Calu3 (cell line): ENCODE data around the gene ALG6. TPM values are rescaled to one million over a fixed set of nuclear protein-coding genes. Genes with fewer than 3 reads are reported as not detected.

Experiments
- BruUV-seq: library from RNA; stranded (reverse); fragments of 400-500 nt; replicated peaks from 2 replicates; lab custom pipeline; 2021; lab: Mats Ljungman, UMichigan
- CTCF ChIA-PET: fragments of 300-600 bp; sonication (Branson Sonifier 250); formaldehyde crosslinking; loops from one replicate; lab custom pipeline; 2022; ENCODE audit warnings: antibody characterized with exemption; lab: Charles Lee
- DNase-seq: peaks from one replicate; pipeline ENCODE4 v3.0.0; 2022
- H3K27ac Mint-ChIP-seq: one replicate; pipeline ENCODE4 v1.8.0; 2022; ENCODE audit warnings: mixed read lengths; ENCODE audit not compliant: unreplicated experiment
- H3K27me3 Mint-ChIP-seq: one replicate; pipeline ENCODE4 v1.8.0; 2022; ENCODE audit warnings: mixed read lengths; ENCODE audit not compliant: unreplicated experiment
- H3K36me3 Mint-ChIP-seq: one replicate; pipeline ENCODE4 v1.8.0; 2022; ENCODE audit warnings: mild to moderate bottlenecking, moderate library complexity, mixed read lengths; ENCODE audit not compliant: insufficient read depth, unreplicated experiment
- H3K4me1 Mint-ChIP-seq: one replicate; pipeline ENCODE4 v1.8.0; 2022; ENCODE audit warnings: mild to moderate bottlenecking, low read depth, mixed read lengths; ENCODE audit not compliant: unreplicated experiment
- H3K4me3 Mint-ChIP-seq: one replicate; pipeline ENCODE4 v1.8.0; 2022; ENCODE audit warnings: mild to moderate bottlenecking, low read depth, moderate library complexity, mixed read lengths; ENCODE audit not compliant: unreplicated experiment
- H3K9me3 Mint-ChIP-seq: one replicate; pipeline ENCODE4 v1.8.0; 2022; ENCODE audit warnings: low read depth, mixed read lengths; ENCODE audit not compliant: unreplicated experiment
- intact Hi-C: fragments of 100-400 bp; cut with micrococcal nuclease; formaldehyde crosslinking; loops from one replicate; pipeline ENCODE4 v1.10.0; 2022; ENCODE audit not compliant: unreplicated experiment
- total RNA-seq: library from RNA; stranded (reverse); gene quantifications from 2 replicates; pipeline ENCODE4 v1.2.3, GENCODE V29; 2022
- TF ChIP-seq, protein P1 (sequence below): fragments of 200-600 bp; IDR thresholded peaks from one replicate; pipeline ENCODE4 v1.8.0; 2022; ENCODE audit warnings: antibody characterized with exemption; ENCODE audit not compliant: unreplicated experiment

The ALG6 gene
- total RNA-seq, 1 experiment from 2014 or later: 24.0 TPM

DNA sequence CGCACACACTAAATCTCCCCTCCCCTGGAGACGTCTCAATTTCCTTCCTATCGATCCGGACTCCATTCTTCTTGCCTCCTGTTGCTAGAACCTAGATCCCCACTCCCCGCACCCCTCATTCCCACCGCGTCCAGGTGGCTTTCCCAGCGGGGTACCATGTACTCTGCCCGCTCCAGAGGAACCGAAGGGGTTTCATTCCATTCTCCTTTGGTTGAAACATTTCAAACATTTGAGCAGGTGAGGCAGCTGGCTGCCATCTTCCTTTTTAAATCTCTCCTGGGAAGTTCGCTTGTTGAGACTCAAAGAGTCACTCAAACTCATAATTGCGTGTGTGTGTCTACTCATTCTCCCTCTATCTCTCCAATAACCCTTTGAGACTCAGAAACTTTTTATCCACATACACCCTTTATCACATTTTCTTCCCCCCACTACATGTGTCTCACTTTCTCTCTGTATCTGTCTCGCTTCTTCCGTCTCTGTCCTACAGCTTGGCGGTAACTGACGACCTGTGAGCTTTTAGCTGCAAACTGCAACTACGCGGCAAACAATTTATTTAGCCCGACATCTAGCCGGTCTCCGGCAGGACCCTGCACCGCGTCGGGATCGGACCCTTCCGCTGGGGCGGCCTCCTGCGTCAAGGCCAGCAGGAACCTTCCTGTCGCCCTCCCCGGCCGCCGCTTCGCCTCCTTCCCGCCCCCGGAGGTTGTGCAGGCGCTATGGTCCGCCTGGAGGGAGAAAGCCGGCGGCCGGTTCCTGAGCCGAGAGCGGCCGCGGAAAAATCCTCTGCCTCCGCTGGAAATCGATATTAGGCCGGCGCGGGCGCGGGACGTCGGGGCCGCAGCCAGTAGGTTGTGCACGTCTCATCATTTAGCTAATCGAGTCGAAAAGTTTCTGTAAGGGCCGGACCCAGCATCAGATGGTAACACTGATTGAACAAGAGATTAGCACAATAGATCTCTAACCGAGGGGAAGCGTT is 48.1 kb upstream of the ALG6 start:
- CTCF ChIA-PET: interaction anchor here (0.6 kb wide), 1 partner anchor 105 kb away, joined by 3 read pairs; no protein-coding TSS in a partner anchor
- TF ChIP-seq, protein P1, sequence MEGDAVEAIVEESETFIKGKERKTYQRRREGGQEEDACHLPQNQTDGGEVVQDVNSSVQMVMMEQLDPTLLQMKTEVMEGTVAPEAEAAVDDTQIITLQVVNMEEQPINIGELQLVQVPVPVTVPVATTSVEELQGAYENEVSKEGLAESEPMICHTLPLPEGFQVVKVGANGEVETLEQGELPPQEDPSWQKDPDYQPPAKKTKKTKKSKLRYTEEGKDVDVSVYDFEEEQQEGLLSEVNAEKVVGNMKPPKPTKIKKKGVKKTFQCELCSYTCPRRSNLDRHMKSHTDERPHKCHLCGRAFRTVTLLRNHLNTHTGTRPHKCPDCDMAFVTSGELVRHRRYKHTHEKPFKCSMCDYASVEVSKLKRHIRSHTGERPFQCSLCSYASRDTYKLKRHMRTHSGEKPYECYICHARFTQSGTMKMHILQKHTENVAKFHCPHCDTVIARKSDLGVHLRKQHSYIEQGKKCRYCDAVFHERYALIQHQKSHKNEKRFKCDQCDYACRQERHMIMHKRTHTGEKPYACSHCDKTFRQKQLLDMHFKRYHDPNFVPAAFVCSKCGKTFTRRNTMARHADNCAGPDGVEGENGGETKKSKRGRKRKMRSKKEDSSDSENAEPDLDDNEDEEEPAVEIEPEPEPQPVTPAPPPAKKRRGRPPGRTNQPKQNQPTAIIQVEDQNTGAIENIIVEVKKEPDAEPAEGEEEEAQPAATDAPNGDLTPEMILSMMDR: no peak
- Mint-ChIP-seq H3K27me3 (peaks cover 24% of the 10 kb centered on the region), H3K27ac (no peak overlapping the region), H3K36me3 (peaks cover 26% of the 10 kb centered on the region), H3K4me3 (no peak overlapping the region), H3K9me3 (no peaks in the 10 kb centered on the region), H3K4me1 (peaks cover 8% of the 10 kb centered on the region)
- no peak for DNase-seq
- BruUV-seq: no TSS peak
- intact Hi-C loops: loop anchor here (5.0 kb wide), 1 partner anchor 218 kb away; no protein-coding TSS in a partner anchor

DNA sequence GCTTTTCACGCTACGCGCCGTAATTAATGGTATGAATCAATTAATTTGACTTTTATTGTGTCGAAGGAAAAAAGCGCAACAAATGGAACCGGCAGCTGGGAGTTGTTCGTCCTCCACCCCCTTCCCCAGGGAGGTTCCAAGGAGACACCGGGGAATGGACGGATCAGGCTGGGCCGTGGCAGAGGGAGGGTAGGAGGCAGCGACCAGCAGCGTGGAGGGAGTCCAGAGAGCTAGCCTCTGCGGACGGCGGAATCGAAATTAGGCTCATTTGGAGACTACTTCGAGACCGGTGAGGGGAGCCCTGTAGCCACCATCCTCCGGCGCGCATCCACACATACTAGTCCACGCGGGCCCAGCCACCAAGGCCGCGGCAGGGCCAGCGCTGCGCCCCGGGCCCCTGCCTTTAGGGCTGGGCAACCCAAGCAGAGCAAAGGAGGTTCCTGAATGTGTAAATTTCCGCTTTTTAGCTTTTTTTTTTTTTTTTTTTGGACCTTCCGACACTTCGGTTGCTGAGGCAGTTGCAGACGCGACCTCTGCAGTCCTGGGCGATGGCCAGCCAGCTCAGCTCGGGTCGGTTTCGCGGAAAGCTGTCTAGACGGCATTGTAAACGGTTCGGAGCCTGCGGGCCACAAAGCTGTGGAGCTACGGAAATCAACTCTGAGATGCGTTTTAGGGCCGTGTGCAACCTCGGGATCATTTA is 47.3 kb upstream of the ALG6 start:
- CTCF ChIA-PET: interaction anchor here (0.6 kb wide), 1 partner anchor 104 kb away, joined by 3 read pairs; no protein-coding TSS in a partner anchor
- no TSS peak for BruUV-seq
- Mint-ChIP-seq H3K27me3 (peaks cover 28% of the 10 kb centered on the region), H3K36me3 (peaks cover 26% of the 10 kb centered on the region), H3K9me3 (no peaks in the 10 kb centered on the region), H3K27ac (no peak overlapping the region), H3K4me3 (no peak overlapping the region), H3K4me1 (peaks cover 8% of the 10 kb centered on the region)
- TF ChIP-seq, protein P1: no peak
- DNase-seq: no peak
- intact Hi-C loops: no loop called here

DNA sequence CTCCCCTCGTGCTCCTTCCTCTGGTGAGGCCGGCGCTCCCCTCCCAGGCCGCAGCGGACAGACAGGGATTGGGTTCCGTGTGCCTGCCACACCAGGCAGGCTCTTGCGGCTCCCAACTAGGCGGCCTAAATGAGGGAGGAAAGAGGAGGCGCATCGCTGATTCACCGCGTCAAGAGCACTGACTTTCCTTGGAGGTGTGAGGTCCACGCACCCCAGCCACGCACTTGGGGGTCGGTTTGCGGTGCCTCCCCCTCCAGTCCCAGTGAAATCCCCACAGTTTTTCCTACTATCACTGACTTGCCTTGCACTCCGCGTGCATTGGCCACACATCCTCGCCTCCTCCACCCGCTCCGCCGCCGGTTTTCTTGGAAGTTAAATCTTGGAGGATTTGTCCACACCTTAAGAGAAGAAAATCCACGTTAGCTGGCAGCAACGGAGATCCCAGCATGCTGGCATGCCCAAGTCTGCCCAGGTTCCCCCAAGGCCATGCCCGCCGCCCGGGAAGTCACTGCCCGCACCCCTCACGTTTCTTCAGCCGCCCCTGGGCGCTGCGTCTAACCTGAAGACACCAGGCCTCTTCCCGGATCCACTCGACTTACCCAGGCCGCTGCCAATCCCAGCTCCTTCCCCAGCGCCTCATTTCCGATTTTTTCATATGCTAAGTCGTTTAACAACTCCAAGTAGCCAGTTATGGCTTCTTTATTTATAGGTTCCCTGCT is 46.2 kb upstream of the ALG6 start:
- Mint-ChIP-seq H3K4me3 (peak overlapping the region; percentile 68), H3K36me3 (peaks cover 26% of the 10 kb centered on the region), H3K27me3 (peaks cover 39% of the 10 kb centered on the region), H3K27ac (peak overlapping the region; percentile 71), H3K4me1 (peaks cover 8% of the 10 kb centered on the region), H3K9me3 (no peaks in the 10 kb centered on the region)
- CTCF ChIA-PET: interaction anchor here (0.6 kb wide), 1 partner anchor 216 kb away, joined by 3 read pairs; no protein-coding TSS in a partner anchor
- TF ChIP-seq, protein P1: no peak
- BruUV-seq: no TSS peak
- intact Hi-C loops: no loop called here
- no peak for DNase-seq

DNA sequence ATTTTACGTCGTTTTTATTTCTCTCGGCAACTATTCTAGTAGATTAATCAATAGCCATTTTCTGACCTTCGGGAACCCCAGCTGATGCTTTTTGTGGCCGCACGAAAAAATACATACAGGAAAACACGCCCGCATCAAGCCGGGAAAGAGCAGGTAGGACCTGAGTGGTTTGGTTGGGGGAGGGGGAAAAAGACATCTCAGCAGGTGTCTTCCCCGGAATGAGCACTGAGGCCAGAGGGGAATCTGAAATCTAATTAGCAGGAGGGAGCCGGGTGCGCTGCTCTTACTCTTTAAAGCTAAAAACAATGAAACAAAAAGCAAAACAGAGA is 45.7 kb upstream of the ALG6 start:
- peaks cover 26% of the 10 kb centered on the region for H3K36me3 Mint-ChIP-seq
- no peak for DNase-seq

More for the DNA sequence above, 45.7 kb upstream of the ALG6 start:
- Mint-ChIP-seq H3K9me3 (no peaks in the 10 kb centered on the region), H3K27me3 (peaks cover 44% of the 10 kb centered on the region), H3K27ac (peak overlapping the region; percentile 71), H3K4me3 (peak overlapping the region; percentile 68), H3K4me1 (peaks cover 8% of the 10 kb centered on the region)
- CTCF ChIA-PET: interaction anchor here (0.6 kb wide), 1 partner anchor 216 kb away, joined by 3 read pairs; no protein-coding TSS in a partner anchor
- intact Hi-C loops: no loop called here
- TF ChIP-seq, protein P1: no peak
- BruUV-seq: TSS peak; percentile 33
